ENCODE data around the gene KMO.

- TF ChIP-seq POLR2A (IDR thresholded peaks at IDR 0.05), result no peak
- TF ChIP-seq, protein P1, sequence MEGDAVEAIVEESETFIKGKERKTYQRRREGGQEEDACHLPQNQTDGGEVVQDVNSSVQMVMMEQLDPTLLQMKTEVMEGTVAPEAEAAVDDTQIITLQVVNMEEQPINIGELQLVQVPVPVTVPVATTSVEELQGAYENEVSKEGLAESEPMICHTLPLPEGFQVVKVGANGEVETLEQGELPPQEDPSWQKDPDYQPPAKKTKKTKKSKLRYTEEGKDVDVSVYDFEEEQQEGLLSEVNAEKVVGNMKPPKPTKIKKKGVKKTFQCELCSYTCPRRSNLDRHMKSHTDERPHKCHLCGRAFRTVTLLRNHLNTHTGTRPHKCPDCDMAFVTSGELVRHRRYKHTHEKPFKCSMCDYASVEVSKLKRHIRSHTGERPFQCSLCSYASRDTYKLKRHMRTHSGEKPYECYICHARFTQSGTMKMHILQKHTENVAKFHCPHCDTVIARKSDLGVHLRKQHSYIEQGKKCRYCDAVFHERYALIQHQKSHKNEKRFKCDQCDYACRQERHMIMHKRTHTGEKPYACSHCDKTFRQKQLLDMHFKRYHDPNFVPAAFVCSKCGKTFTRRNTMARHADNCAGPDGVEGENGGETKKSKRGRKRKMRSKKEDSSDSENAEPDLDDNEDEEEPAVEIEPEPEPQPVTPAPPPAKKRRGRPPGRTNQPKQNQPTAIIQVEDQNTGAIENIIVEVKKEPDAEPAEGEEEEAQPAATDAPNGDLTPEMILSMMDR (IDR thresholded peaks at IDR 0.05), result no peak
- no peak for TF ChIP-seq POLR2AphosphoS5 (IDR thresholded peaks at IDR 0.05)
- TF ChIP-seq EP300 (IDR thresholded peaks at IDR 0.05), result no peak
Measured at GRCh38 chr1:241485145-241485544, 47.0 kb upstream of the KMO start.
